GM21717 (cell line): ENCODE data around the gene C6orf15.

ENCODE experiments used
- ATAC-seq: cut with Tn5 transposase; IDR thresholded peaks from one replicate; pipeline ENCODE4 v1.9.1; 2021; ENCODE audit warnings: mild to moderate bottlenecking, moderate library complexity; ENCODE audit not compliant: unreplicated experiment

Gene C6orf15

GRCh38 chr6:31131595-31131994, 19.2 kb upstream of the C6orf15 start:
- ATAC-seq = no peak

GRCh38 chr6:31130751-31131150, 18.4 kb upstream of the C6orf15 start:
- ATAC-seq = no peak

- ATAC-seq = no peak
Observed at GRCh38 chr6:31129130-31129529, 16.8 kb upstream of the C6orf15 start.

- ATAC-seq = no peak
Observed at GRCh38 chr6:31128093-31128676, 15.8 kb upstream of the C6orf15 start.

- ATAC-seq = no peak
Observed at GRCh38 chr6:31126396-31127175, 14.2 kb upstream of the C6orf15 start.

- no peak for ATAC-seq
Observed at GRCh38 chr6:31125586-31126363, 13.4 kb upstream of the C6orf15 start.

- no peak for ATAC-seq
Observed at GRCh38 chr6:31125162-31125561, 12.8 kb upstream of the C6orf15 start.

GRCh38 chr6:31122791-31123706, 10.7 kb upstream of the C6orf15 start:
- no peak for ATAC-seq

- ATAC-seq = no peak
Observed at GRCh38 chr6:31121131-31121790, 8.9 kb upstream of the C6orf15 start.

GRCh38 chr6:31120151-31120915, 8.0 kb upstream of the C6orf15 start, which contains the start of gene CDSN:
CDSN (minus strand) TSS chr6:31120446; CDS start chr6:31120419, 27 bp downstream.
- no peak for ATAC-seq

- no peak for ATAC-seq
Observed at GRCh38 chr6:31118178-31118577, 5.8 kb upstream of the C6orf15 start.

GRCh38 chr6:31116661-31117385, 4.4 kb upstream of the C6orf15 start:
- no peak for ATAC-seq

GRCh38 chr6:31115941-31116560, 3.7 kb upstream of the C6orf15 start:
- ATAC-seq = no peak

- ATAC-seq = no peak
Observed at GRCh38 chr6:31114970-31115849, 2.8 kb upstream of the C6orf15 start.

GRCh38 chr6:31114541-31114878, 2.1 kb upstream of the C6orf15 start, which contains the start of gene PSORS1C1:
PSORS1C1 (plus strand) TSS chr6:31114800; CDS start chr6:31129633, 14,833 bp downstream.
- ATAC-seq = no peak

GRCh38 chr6:31113861-31114540, 1.6 kb upstream of the C6orf15 start:
- ATAC-seq = no peak

GRCh38 chr6:31111712-31112111, 663 bp downstream of the C6orf15 start:
- ATAC-seq = no peak
